Measurements from ENCODE around the gene DNAH3. TPM values are rescaled to one million over a fixed set of nuclear protein-coding genes. Genes with fewer than 3 reads are reported as not detected.

Gene DNAH3
- total RNA-seq, 6 experiments from 2014 or later, result not detected

GRCh38 chr16:20904507-20905081 is 246.1 kb downstream of the DNAH3 start:
- DNase-seq, result no peak
- Histone ChIP-seq H3K27me3 (no peaks in the 10 kb centered on the region), H3K36me3 (no peaks in the 10 kb centered on the region), H3K4me1 (peaks cover 4 to 23% (median 5%) of the 10 kb centered on the region in 4 donors), H3K4me3 (no peak overlapping the region), H3K9me3 (no peaks in the 10 kb centered on the region), H3K27ac (peak overlapping the region; percentile 34 to 72 (median 42))
- peak in 1 of 4 donors; percentile 15 for ATAC-seq
- WGBS (ENCODE audit: insufficient coverage, low coverage, low lambda C conversion rate, missing lambda C conversion rate), result 19% methylated on average over 3 of the region's 3 CpGs
- intact Hi-C loops (cut with DNase I), result loop anchor here in 1 of 2 donors (10.0 kb wide), 1 partner anchor 50 kb away; no protein-coding TSS in a partner anchor
- TF ChIP-seq POLR2A (IDR thresholded peaks at IDR 0.05), result no peak
- no peak for TF ChIP-seq CTCF (IDR thresholded peaks at IDR 0.05)

GRCh38 chr16:20903899-20904506 is 246.6 kb downstream of the DNAH3 start:
- peak overlapping the region; percentile 29 to 72 (median 33) for H3K27ac ChIP-seq
- no peaks in the 10 kb centered on the region for H3K36me3 ChIP-seq
- H3K9me3 ChIP-seq, result no peaks in the 10 kb centered on the region
- no peak for DNase-seq
- no peak overlapping the region for H3K4me3 ChIP-seq
- TF ChIP-seq CTCF (IDR thresholded peaks at IDR 0.05), result no peak
- TF ChIP-seq POLR2A (IDR thresholded peaks at IDR 0.05), result no peak
- 45% methylated on average over 5 of the region's 5 CpGs for WGBS (ENCODE audit: insufficient coverage, low coverage, low lambda C conversion rate, missing lambda C conversion rate)
- H3K27me3 ChIP-seq, result no peaks in the 10 kb centered on the region
- peaks cover 4 to 27% (median 5%) of the 10 kb centered on the region in 4 donors for H3K4me1 ChIP-seq
- no peak for ATAC-seq
- intact Hi-C loops (cut with DNase I), result loop anchor here in 1 of 2 donors (10.0 kb wide), 1 partner anchor 49 kb away; no protein-coding TSS in a partner anchor

- no peaks in the 10 kb centered on the region for H3K36me3 ChIP-seq
- peak overlapping the region in 1 of 3 donors; percentile 72 for H3K27ac ChIP-seq
- H3K9me3 ChIP-seq, result no peaks in the 10 kb centered on the region
- TF ChIP-seq POLR2A (IDR thresholded peaks at IDR 0.05), result no peak
- TF ChIP-seq CTCF (IDR thresholded peaks at IDR 0.05), result no peak
- no peak for ATAC-seq
- peaks cover 4 to 34% (median 5%) of the 10 kb centered on the region in 4 donors for H3K4me1 ChIP-seq
- no peaks in the 10 kb centered on the region for H3K27me3 ChIP-seq
- WGBS (ENCODE audit: insufficient coverage, low coverage, low lambda C conversion rate, missing lambda C conversion rate), result 84% methylated on average over 4 of the region's 5 CpGs
- H3K4me3 ChIP-seq, result no peak overlapping the region
- intact Hi-C loops (cut with DNase I), result loop anchor here in 1 of 2 donors (10.0 kb wide), 1 partner anchor 49 kb away; no protein-coding TSS in a partner anchor
- no peak for DNase-seq
Measured at GRCh38 chr16:20903116-20903898, 247.3 kb downstream of the DNAH3 start.

GRCh38 chr16:20902426-20902825 is 248.2 kb downstream of the DNAH3 start:
- H3K4me1 ChIP-seq, result peaks cover 4 to 42% (median 9%) of the 10 kb centered on the region in 4 donors
- H3K36me3 ChIP-seq, result no peaks in the 10 kb centered on the region
- no peak overlapping the region for H3K4me3 ChIP-seq
- 89% methylated on average over 4 of the region's 6 CpGs for WGBS (ENCODE audit: insufficient coverage, low coverage, low lambda C conversion rate, missing lambda C conversion rate)
- ATAC-seq (no peak), DNase-seq (no peak)
- no peak overlapping the region for H3K27ac ChIP-seq
- no peaks in the 10 kb centered on the region for H3K9me3 ChIP-seq
- intact Hi-C loops (cut with DNase I), result loop anchor here in 1 of 2 donors (10.0 kb wide), 1 partner anchor 48 kb away; no protein-coding TSS in a partner anchor
- TF ChIP-seq CTCF (IDR thresholded peaks at IDR 0.05) (no peak), POLR2A (IDR thresholded peaks at IDR 0.05) (no peak)
- no peaks in the 10 kb centered on the region for H3K27me3 ChIP-seq
